Heart right ventricle (tissue), 16 donors: Measurements from ENCODE around the gene INPP4B. TPM values are rescaled to one million over a fixed set of nuclear protein-coding genes. Genes with fewer than 3 reads are reported as not detected.

ENCODE experiments used
- ATAC-seq, 8 donors: fragments of 200-7000 bp; cut with Tn5 transposase; one replicate each; pipeline ENCODE4 v1.9.1; 2020; ENCODE audit warnings: mild to moderate bottlenecking in 8 of 8, moderate library complexity in 8 of 8, moderate number of reproducible peaks in 1 of 8
- DNase-seq, 2 donors: peaks; one replicate each; pipeline ENCODE4 v3.0.0-alpha.2; 2020
- H3K27ac ChIP-seq, 10 donors: fragments of 200-600 bp; sonication (generic) in 2 of 10; one replicate each; pipeline versions ENCODE4 v1.5.0 to v1.8.0; 2020 to 2022; ENCODE audit warnings: mild to moderate bottlenecking in 3 of 10
- H3K27me3 ChIP-seq, 7 donors: fragments of 200-600 bp; one replicate each; pipeline ENCODE4 v1.8.0; 2021 to 2022; ENCODE audit warnings: mild to moderate bottlenecking in 2 of 7
- H3K36me3 ChIP-seq, 9 donors: fragments of 200-600 bp; sonication (generic) in 1 of 9; one replicate each; pipeline versions ENCODE4 v1.5.0 to v1.8.0; 2020 to 2022; ENCODE audit warnings: mild to moderate bottlenecking in 2 of 9
- H3K4me1 ChIP-seq, 9 donors: fragments of 200-600 bp; sonication (generic) in 1 of 9; one replicate each; pipeline versions ENCODE4 v1.5.0 to v1.8.0; 2020 to 2022; ENCODE audit warnings: mild to moderate bottlenecking in 4 of 9
- H3K4me3 ChIP-seq, 10 donors: fragments of 200-600 bp; sonication (generic) in 2 of 10; one replicate each; pipeline versions ENCODE4 v1.5.0 to v1.8.0; 2020 to 2022; ENCODE audit warnings: mild to moderate bottlenecking in 7 of 10, moderate library complexity in 2 of 10
- H3K9me3 ChIP-seq, 11 donors: fragments of 200-600 bp in 10 of 11; sonication (generic) in 2 of 11; one replicate each; pipeline versions ENCODE4 v1.5.0 to v1.8.0; 2013 to 2022; ENCODE audit warnings: mild to moderate bottlenecking in 2 of 11, control low read depth in 1 of 11, moderate library complexity in 1 of 11
- WGBS, 2 donors: extraction: QIAGEN DNeasy Blood & Tissue Kit; methylation state at CpG; one replicate each; pipeline ENCODE4 v1.1.7; 2013; ENCODE audit warnings: inconsistent platforms in 1 of 2; 5-methylcytosine and 5-hydroxymethylcytosine counted together
- intact Hi-C, 10 donors: fragments of 100-400 bp; cut with DNase I; formaldehyde crosslinking; loops; one replicate each; pipeline versions ENCODE4 v1.11.1 to v1.14.2; 2022
- polyA plus RNA-seq, 2 donors: library from polyadenylated mRNA; stranded (reverse); fragments of 200-250 nt; gene quantifications; one replicate each; pipeline ENCODE4 v1.2.3, GENCODE V29; 2013
- total RNA-seq, 10 donors: library from RNA; stranded (reverse); fragmentation: NEBNext Ultra II Directional in 3 of 10; extraction: Animal tissue kit (Norgen Biotek cat#: 25700) in 3 of 10; gene quantifications; one replicate each; pipeline versions ENCODE4 v1.2.1 to v1.2.4, GENCODE V29; 2021 to 2023
- TF ChIP-seq, protein P1 (sequence below), 9 donors: fragments of 200-600 bp; sonication (generic) in 2 of 9; IDR thresholded peaks; one replicate each; pipeline versions ENCODE4 v1.5.0 to v1.8.0; 2021 to 2022; ENCODE audit warnings: antibody characterized with exemption in 9 of 9, mild to moderate bottlenecking in 5 of 9, moderate library complexity in 1 of 9
- donor health status: Arrhythmogenic right ventricular cardiomyopathy.
- donor health status: ischemic (EF 13 %, LVEDD 7.1; RV severe dilation, severe dysfunction).
- donor health status: healthy with polysubstance abuse.
- donor health status: DM: no; HTN: yes; CAD: no.
- donor health status: DM: no; HTN: no; CAD: no.
- donor health status: ischemic (EF 25% LVEDD 6.9; RV normal size, moderate dysfunction).
- donor health status: ischemic (EF 25% LVEDD 5.7; RV mildly dilated, moderate dysfunction).
- donor health status: healthy.
- donor health status: DM: yes; HTN: yes; CAD: no.
- donor health status: Ischemic cardiomyopathy.
- donor health status: ischemic (EF 35%, LVEDD 5.7; RV mildly dilated, moderate dysfunction).
- donor health status: nonischemic (EF 11% LVEDD 7.7; RV severe dilation, severe dysfunction).
- donor health status: DM: yes; HTN: yes; CAD: no.
- donor health status: PGD.
- donor health status: ischemic (EF 29% LVEDD 5.4; RV normal size, mild dysfunction).
- donor health status: nonischemic (EF 23%, LVEDD 6.1; RV moderate dilation, normal function).

INPP4B gene
- total and polyA plus RNA-seq, 12 donors, result 3.7 to 100.0 (median 39.1) TPM

DNA sequence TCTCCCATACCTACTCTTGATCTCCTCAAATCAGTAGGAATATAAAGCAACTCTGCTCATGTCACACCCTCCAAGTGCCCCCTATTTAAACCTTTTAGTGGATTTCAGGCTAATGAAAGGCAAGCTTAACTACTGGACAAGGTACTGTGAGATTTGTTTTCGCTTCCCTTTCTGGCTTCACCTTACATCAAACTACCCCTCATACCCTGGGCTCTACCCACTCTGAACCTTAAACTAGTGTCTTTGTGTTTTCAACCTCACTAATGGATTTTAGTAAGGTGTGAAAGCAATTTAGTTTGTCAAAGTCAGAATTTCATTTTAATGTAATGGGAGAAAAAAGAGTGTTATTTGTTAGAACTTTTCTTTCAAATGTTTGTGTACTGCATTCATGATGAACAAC lies 291.7 kb downstream of the INPP4B start:
- ATAC-seq (no peak), DNase-seq (no peak)
- Histone ChIP-seq H3K27me3 (no peaks in the 10 kb centered on the region), H3K4me3 (no peak overlapping the region), H3K4me1 (peaks cover 0 to 13% (median 0%) of the 10 kb centered on the region in 9 donors), H3K27ac (no peak overlapping the region), H3K36me3 (no peaks in the 10 kb centered on the region), H3K9me3 (no peaks in the 10 kb centered on the region)
- WGBS, 2 donors, result 97% methylated on average over 1 of the region's 1 CpG
- TF ChIP-seq, protein P1, sequence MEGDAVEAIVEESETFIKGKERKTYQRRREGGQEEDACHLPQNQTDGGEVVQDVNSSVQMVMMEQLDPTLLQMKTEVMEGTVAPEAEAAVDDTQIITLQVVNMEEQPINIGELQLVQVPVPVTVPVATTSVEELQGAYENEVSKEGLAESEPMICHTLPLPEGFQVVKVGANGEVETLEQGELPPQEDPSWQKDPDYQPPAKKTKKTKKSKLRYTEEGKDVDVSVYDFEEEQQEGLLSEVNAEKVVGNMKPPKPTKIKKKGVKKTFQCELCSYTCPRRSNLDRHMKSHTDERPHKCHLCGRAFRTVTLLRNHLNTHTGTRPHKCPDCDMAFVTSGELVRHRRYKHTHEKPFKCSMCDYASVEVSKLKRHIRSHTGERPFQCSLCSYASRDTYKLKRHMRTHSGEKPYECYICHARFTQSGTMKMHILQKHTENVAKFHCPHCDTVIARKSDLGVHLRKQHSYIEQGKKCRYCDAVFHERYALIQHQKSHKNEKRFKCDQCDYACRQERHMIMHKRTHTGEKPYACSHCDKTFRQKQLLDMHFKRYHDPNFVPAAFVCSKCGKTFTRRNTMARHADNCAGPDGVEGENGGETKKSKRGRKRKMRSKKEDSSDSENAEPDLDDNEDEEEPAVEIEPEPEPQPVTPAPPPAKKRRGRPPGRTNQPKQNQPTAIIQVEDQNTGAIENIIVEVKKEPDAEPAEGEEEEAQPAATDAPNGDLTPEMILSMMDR (IDR thresholded peaks at IDR 0.05), result no peak
- intact Hi-C loops, result no loop called here

DNA sequence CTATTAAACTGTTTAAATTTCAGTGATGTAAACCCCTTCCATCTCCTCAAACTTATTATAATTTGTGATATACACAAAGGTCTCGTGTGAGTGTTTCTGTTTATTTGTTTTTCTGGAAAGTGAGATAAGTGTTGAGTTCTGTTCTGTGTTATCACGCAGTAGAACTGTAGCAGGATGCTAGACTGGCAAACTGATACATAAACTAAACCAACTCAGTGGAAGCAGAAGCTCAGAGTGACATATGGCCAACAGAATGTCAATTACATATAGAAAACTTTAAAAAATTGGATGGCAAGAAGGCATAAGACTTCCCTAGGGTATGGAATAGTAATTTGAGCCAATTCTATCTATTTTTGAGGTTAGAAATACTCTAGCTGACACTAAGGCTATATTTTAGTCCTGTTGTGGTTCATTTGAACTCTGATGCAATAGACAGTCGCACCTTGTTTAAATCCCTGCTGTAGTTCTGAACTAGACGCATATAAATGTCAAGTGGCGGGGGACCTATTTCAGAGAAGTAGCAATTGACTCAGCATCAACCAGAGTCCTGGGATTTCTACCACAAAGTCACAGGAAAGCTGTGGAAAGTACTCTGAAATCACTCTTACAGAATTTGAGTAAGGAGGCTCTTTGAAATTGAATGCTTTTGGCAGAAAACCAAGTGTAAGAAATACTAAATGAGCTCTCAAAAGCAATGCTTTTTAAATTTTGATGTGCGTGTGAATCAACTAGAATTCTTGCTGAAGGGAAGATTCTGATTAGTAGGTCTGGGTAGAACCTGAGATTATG lies 294.4 kb downstream of the INPP4B start:
- DNase-seq (no peak), ATAC-seq (no peak)
- H3K4me1 ChIP-seq, result peaks cover 0 to 16% (median 0%) of the 10 kb centered on the region in 9 donors
- no peaks in the 10 kb centered on the region for H3K9me3 ChIP-seq
- no peaks in the 10 kb centered on the region for H3K36me3 ChIP-seq
- H3K4me3 ChIP-seq, result no peak overlapping the region
- H3K27me3 ChIP-seq, result no peaks in the 10 kb centered on the region
- 80 to 84% methylated on average over 6 of the region's 6 CpGs for WGBS, 2 donors
- no peak overlapping the region for H3K27ac ChIP-seq
- intact Hi-C loops, result no loop called here
- TF ChIP-seq, protein P1 (IDR thresholded peaks at IDR 0.05), result no peak

DNA sequence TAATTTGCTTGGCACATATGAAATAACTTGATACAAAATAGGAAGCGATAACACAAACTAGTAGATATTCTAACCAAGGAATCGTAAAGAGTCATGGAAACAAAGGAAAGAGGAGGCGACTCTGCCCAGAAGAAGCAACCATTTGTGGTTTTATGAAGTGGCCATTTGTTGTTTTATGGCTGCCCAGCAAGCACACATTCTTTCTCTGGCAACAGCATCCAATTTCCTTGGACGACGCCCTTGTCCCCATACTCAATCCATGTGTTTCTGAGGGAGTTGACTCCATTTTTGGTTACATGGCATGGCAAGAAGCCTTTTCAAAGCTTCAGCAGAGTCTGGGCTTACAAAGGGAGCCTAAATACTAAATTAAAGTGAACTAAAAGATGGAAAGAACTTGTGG lies 295.1 kb downstream of the INPP4B start:
- no peak for ATAC-seq
- intact Hi-C loops, result no loop called here
- TF ChIP-seq, protein P1 (IDR thresholded peaks at IDR 0.05), result no peak
- Histone ChIP-seq H3K27me3 (no peaks in the 10 kb centered on the region), H3K27ac (no peak overlapping the region), H3K36me3 (no peaks in the 10 kb centered on the region), H3K4me1 (peaks cover 0 to 16% (median 0%) of the 10 kb centered on the region in 9 donors), H3K9me3 (no peaks in the 10 kb centered on the region), H3K4me3 (no peak overlapping the region)
- DNase-seq, result no peak
- 82 to 94% methylated on average over 5 of the region's 5 CpGs for WGBS, 2 donors

DNA sequence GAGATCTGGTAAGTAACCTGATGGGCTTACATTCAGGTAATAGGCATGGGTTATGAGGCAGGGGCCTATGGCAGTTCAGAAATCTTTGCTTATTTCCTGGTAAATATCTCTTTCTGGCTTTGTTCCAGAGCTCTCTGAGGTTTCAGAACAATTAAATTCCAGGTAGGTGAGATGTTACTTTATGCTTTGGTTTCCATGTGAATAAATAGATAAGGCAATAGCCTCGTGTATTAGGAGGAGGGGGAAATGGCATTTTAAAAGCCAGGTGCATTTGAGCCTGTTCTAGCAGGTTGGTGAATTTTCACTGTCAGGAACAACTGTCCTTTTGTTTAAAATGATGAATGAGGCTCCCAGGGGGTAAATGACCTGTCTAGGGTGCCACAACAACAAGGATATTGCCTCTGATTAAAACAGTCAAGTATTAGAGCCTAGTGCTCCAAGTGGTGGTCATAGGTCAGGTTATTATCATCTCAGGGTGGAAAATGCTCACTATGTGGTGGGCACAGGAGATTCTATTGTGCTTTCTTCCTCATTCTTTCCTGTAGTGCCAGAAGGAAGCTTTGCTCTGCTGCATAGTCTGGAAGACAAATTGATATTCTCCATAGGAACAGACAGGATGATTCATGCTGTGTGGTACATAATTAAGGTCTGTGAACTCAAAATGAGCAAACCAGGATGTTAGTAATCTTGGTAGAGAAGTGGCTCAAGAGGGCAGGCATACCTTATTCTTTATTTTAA lies 296.2 kb downstream of the INPP4B start:
- Histone ChIP-seq H3K4me3 (no peak overlapping the region), H3K27ac (no peak overlapping the region), H3K4me1 (peaks cover 0 to 16% (median 0%) of the 10 kb centered on the region in 9 donors), H3K9me3 (no peaks in the 10 kb centered on the region), H3K27me3 (no peaks in the 10 kb centered on the region), H3K36me3 (no peaks in the 10 kb centered on the region)
- 30 to 40% methylated on average over 1 of the region's 1 CpG for WGBS, 2 donors
- DNase-seq (no peak), ATAC-seq (no peak)
- intact Hi-C loops, result no loop called here
- TF ChIP-seq, protein P1 (IDR thresholded peaks at IDR 0.05), result no peak
